Panc1 (cell line): ENCODE results near the gene ITGAV. TPM values are rescaled to one million over a fixed set of nuclear protein-coding genes. Genes with fewer than 3 reads are reported as not detected.

Source experiments
- ATAC-seq: fragments of 200-7000 bp; cut with Tn5 transposase; 2 replicates; pipeline ENCODE4 v1.9.1; 2020; ENCODE audit warnings: mild to moderate bottlenecking, moderate library complexity
- BruUV-seq: library from RNA; stranded (reverse); fragments of 400-500 nt; replicated peaks from 2 replicates; lab custom pipeline; 2021; lab: Mats Ljungman, UMichigan
- CTCF ChIA-PET: fragments of 300-600 bp; sonication (Branson Sonifier 250); formaldehyde crosslinking; loops from one replicate; lab custom pipeline; 2022; ENCODE audit warnings: antibody characterized with exemption; lab: Charles Lee
- POLR2A ChIA-PET: fragments of 300-600 bp; sonication (Branson Sonifier 250); formaldehyde crosslinking; loops from one replicate; lab custom pipeline; 2022; ENCODE audit warnings: antibody characterized with exemption; lab: Charles Lee
- DNase-seq: peaks from one replicate; pipeline ENCODE4 v3.0.0-alpha.2; 2010; ENCODE audit warnings: low read depth, low spot score
- H3K27ac ChIP-seq: 2 replicates; pipeline ENCODE4 v1.5.1; 2011; ENCODE audit warnings: mild to moderate bottlenecking, low read length, inconsistent platforms
- H3K27me3 ChIP-seq: fragments of 200-500 bp; sonication (Bioruptor generic); 2 replicates; pipeline ENCODE4 v1.6.0; 2014; ENCODE audit warnings: low read length, inconsistent platforms; ENCODE audit not compliant: control insufficient read depth, insufficient read depth
- H3K36me3 ChIP-seq: fragments of 200-500 bp; sonication (Bioruptor generic); 2 replicates; pipeline ENCODE4 v1.5.1; 2014; ENCODE audit warnings: inconsistent platforms, mild to moderate bottlenecking, low read length, moderate library complexity; ENCODE audit not compliant: control insufficient read depth, insufficient read depth
- H3K4me1 ChIP-seq: 2 replicates; pipeline ENCODE4 v1.5.1; 2011; ENCODE audit warnings: inconsistent platforms, mild to moderate bottlenecking, low read length, moderate library complexity; ENCODE audit not compliant: control insufficient read depth, insufficient read depth
- H3K4me3 ChIP-seq, 2 experiments: 2 replicates each; pipeline ENCODE4 v1.5.1; 2011 to 2012; ENCODE audit warnings: low read depth in 2 of 2, low read length in 2 of 2, mild to moderate bottlenecking in 2 of 2, inconsistent platforms in 1 of 2, moderate library complexity in 1 of 2
- H3K9me3 ChIP-seq: fragments of 200-500 bp; sonication (Bioruptor generic); 2 replicates; pipeline ENCODE4 v1.5.1; 2014; ENCODE audit warnings: low read depth, mild to moderate bottlenecking, inconsistent platforms, low read length, moderate library complexity; ENCODE audit not compliant: control insufficient read depth, insufficient read depth
- POLR2AphosphoS5 ChIP-seq: IDR thresholded peaks from 2 replicates; pipeline ENCODE4 v1.6.1; 2012; ENCODE audit warnings: mild to moderate bottlenecking, low read depth, low read length, moderate library complexity
- SIN3A ChIP-seq: IDR thresholded peaks from 2 replicates; pipeline ENCODE4 v1.6.1; 2012; ENCODE audit warnings: low read depth, mild to moderate bottlenecking, low read length, moderate library complexity, borderline replicate concordance; ENCODE audit not compliant: insufficient read depth
- TCF7L2 ChIP-seq: IDR thresholded peaks from 2 replicates; pipeline ENCODE4 v1.6.1; 2011; ENCODE audit warnings: mild to moderate bottlenecking, low read depth, low read length, inconsistent platforms
- in situ Hi-C: cut with HindIII; loops from 2 replicates; pipeline ENCODE4 v1.10.0; 2016; ENCODE audit warnings: low sequenced_read_pairs, low pct_unique_long_range_greater_than_20kb
- intact Hi-C: fragments of 100-400 bp; cut with micrococcal nuclease; formaldehyde crosslinking; loops from one replicate; pipeline ENCODE4 v1.10.0; 2022; ENCODE audit not compliant: unreplicated experiment
- total RNA-seq: library from RNA; stranded (reverse); gene quantifications from one replicate; pipeline ENCODE4 v1.2.1, GENCODE V29; 2021; ENCODE audit not compliant: unreplicated experiment
- TF ChIP-seq, protein P1 (sequence below): fragments of 450-650 bp; IDR thresholded peaks from 2 replicates; pipeline ENCODE4 v1.5.1; 2017; ENCODE audit warnings: mild to moderate bottlenecking
- TF ChIP-seq, protein P2 (sequence below), 2 experiments: IDR thresholded peaks; 2 replicates each; pipeline ENCODE4 v1.6.1; 2011 to 2012; ENCODE audit warnings: low read depth in 2 of 2, control low read depth in 1 of 2, low read length in 1 of 2, mild to moderate bottlenecking in 1 of 2, moderate library complexity in 1 of 2; ENCODE audit not compliant: insufficient read depth in 1 of 2

Gene ITGAV
- total RNA-seq, 1 experiment from 2014 or later, result 218 TPM

DNA sequence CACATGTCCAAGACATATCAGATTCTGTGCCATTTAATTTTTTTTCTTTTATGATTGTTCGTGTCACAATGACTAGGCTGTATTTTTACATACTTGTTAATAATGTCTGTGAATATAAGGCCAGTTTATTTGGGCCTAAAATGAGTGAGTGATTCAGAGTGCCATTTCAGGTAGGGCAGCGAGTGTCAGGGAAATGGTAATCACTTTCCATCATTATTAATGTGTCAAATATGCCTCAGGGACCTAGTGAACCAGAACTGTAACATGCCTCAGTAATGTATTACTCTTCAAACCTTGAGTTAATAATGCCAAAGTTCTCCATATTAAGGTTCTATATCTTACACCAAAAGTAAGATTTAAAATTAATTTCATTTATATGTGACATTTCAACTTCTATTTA lies 112.6 kb downstream of the ITGAV start:
- TF ChIP-seq, protein P1, sequence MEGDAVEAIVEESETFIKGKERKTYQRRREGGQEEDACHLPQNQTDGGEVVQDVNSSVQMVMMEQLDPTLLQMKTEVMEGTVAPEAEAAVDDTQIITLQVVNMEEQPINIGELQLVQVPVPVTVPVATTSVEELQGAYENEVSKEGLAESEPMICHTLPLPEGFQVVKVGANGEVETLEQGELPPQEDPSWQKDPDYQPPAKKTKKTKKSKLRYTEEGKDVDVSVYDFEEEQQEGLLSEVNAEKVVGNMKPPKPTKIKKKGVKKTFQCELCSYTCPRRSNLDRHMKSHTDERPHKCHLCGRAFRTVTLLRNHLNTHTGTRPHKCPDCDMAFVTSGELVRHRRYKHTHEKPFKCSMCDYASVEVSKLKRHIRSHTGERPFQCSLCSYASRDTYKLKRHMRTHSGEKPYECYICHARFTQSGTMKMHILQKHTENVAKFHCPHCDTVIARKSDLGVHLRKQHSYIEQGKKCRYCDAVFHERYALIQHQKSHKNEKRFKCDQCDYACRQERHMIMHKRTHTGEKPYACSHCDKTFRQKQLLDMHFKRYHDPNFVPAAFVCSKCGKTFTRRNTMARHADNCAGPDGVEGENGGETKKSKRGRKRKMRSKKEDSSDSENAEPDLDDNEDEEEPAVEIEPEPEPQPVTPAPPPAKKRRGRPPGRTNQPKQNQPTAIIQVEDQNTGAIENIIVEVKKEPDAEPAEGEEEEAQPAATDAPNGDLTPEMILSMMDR, result no peak
- TF ChIP-seq, protein P2, sequence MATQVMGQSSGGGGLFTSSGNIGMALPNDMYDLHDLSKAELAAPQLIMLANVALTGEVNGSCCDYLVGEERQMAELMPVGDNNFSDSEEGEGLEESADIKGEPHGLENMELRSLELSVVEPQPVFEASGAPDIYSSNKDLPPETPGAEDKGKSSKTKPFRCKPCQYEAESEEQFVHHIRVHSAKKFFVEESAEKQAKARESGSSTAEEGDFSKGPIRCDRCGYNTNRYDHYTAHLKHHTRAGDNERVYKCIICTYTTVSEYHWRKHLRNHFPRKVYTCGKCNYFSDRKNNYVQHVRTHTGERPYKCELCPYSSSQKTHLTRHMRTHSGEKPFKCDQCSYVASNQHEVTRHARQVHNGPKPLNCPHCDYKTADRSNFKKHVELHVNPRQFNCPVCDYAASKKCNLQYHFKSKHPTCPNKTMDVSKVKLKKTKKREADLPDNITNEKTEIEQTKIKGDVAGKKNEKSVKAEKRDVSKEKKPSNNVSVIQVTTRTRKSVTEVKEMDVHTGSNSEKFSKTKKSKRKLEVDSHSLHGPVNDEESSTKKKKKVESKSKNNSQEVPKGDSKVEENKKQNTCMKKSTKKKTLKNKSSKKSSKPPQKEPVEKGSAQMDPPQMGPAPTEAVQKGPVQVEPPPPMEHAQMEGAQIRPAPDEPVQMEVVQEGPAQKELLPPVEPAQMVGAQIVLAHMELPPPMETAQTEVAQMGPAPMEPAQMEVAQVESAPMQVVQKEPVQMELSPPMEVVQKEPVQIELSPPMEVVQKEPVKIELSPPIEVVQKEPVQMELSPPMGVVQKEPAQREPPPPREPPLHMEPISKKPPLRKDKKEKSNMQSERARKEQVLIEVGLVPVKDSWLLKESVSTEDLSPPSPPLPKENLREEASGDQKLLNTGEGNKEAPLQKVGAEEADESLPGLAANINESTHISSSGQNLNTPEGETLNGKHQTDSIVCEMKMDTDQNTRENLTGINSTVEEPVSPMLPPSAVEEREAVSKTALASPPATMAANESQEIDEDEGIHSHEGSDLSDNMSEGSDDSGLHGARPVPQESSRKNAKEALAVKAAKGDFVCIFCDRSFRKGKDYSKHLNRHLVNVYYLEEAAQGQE (IDR thresholded peaks at IDR 0.05; ENCODE audit: insufficient read depth in 1 of 2, low read depth in 2 of 2, low read length in 1 of 2), result no peak
- no peak for TF ChIP-seq POLR2AphosphoS5
- no peak for TF ChIP-seq SIN3A
- ChIA-PET CTCF (no interaction called here), POLR2A (no interaction called here)
- Histone ChIP-seq H3K4me1 (no peaks in the 10 kb centered on the region), H3K27me3 (no peaks in the 10 kb centered on the region), H3K27ac (no peak overlapping the region), H3K9me3 (no peaks in the 10 kb centered on the region), H3K36me3 (no peaks in the 10 kb centered on the region), H3K4me3 (no peak overlapping the region)
- ATAC-seq (no peak), DNase-seq (no peak)
- no TSS peak for BruUV-seq
- in situ Hi-C loops, result no loop called here
- intact Hi-C loops, result no loop called here

DNA sequence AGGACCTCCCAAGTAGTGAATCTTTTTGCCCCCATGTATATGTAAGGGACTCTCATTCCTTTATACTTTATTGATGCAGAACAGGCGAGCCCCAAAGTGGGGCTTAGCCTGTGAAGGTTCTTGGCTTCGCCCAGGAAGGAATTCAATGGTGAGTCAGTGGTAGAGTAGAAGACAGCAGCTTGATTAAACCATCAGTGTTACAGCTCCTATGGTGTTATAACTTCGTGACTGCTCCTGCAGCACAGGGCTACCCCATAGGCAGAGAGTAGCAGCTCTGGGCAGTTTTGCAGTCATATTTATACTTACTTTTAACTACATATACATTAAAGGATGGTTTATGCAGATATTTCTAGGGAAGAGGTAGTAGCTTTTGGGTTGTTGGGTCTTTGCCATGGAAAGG lies 115.0 kb downstream of the ITGAV start:
- H3K4me3 ChIP-seq, result no peak overlapping the region
- DNase-seq (no peak), ATAC-seq (no peak)
- BruUV-seq, result no TSS peak
- H3K27ac ChIP-seq, result no peak overlapping the region
- TF ChIP-seq, protein P2 (IDR thresholded peaks at IDR 0.05; ENCODE audit: insufficient read depth in 1 of 2, low read depth in 2 of 2, low read length in 1 of 2), result no peak
- TF ChIP-seq TCF7L2 (no peak), SIN3A (no peak), POLR2AphosphoS5 (no peak)
- TF ChIP-seq, protein P1, result no peak
- H3K9me3 ChIP-seq, result no peaks in the 10 kb centered on the region
- ChIA-PET POLR2A (no interaction called here), CTCF (no interaction called here)
- in situ Hi-C loops (no loop called here), intact Hi-C loops (no loop called here)
- H3K4me1 ChIP-seq, result no peaks in the 10 kb centered on the region
- no peaks in the 10 kb centered on the region for H3K36me3 ChIP-seq
- H3K27me3 ChIP-seq, result no peaks in the 10 kb centered on the region
